COLO668 (cell line): ENCODE measurements around the gene BRD3OS.

Source experiments
- DNase-seq: peaks from one replicate; lab custom pipeline; 2025; ENCODE audit not compliant: unreplicated experiment; lab: John Stamatoyannopoulos, UW

Gene BRD3OS

DNA sequence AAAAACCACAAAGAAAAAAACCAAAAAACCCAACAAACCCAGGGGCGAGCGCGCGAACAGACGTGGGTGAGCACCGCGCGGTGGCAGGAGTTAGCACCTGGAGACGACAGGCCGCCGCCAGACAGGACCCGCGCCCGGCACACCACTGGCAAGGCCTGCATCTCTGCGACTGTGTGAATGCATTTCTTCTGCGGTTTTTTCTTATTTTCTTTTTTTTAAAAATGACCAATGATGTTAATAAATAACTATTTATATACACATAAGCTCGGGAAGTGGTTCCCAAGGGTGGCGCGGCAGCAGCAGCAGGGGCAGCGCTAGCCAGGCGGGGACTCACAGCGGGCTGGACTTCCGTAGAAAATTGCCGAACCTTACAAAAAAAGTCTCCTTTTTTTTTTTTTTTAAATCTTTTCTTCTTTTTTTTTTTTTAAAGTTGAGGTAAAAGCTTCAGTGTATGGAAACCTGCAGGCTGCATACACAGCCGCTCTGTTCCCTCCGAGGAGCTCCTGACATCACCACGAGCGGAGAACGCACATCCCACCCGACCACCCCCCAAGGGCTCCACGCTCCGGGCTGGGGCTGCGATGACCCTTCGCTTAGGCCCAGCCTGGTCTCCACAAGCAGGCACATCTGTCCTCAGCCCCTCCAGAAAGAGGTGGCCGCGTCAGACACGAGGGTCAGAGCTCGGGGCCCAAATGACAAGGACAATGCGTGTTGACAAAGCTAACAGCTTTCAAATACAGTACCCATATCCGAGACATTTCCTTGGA is 7.4 kb downstream of the BRD3OS start:
- DNase-seq: no peak

DNA sequence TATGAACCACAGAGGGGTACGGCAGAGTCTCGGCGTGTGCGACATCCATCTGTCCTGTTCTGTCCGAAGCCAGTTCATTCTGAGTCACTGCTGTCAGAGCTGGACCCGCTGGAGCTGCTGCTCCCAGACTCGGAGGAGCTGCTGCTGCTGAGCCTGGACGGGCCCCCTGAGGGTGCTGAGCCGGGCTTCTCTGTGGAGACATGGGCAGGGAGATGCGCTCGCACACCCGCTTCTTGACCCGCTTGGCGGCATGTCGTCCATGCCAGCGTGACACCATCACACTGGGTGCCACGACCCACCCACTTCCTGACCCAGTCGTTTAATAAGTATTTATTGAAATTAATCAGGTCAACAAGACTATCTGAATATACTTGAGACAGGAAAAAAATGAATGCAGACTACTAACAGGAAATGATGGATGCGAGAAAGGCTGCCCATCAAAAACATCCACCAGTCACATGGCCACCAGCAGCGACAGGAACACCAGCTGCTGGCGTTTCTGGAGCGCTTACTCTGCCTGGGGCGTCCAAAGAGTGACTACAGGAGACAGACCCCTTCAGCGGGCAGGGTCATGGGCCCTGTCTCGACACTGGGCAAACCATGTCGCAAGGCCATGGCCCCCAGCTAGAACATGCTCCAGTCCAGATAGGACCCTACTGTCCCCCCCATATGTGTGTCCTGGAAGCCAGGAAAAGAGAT is 8.4 kb downstream of the BRD3OS start:
- no peak for DNase-seq

- no peak for DNase-seq
These were observed 9.1 kb downstream of the BRD3OS start for GRCh38 chr9:134034215-134035040.

- no peak for DNase-seq
These were observed 10.1 kb downstream of the BRD3OS start for GRCh38 chr9:134035041-134036039.

DNA sequence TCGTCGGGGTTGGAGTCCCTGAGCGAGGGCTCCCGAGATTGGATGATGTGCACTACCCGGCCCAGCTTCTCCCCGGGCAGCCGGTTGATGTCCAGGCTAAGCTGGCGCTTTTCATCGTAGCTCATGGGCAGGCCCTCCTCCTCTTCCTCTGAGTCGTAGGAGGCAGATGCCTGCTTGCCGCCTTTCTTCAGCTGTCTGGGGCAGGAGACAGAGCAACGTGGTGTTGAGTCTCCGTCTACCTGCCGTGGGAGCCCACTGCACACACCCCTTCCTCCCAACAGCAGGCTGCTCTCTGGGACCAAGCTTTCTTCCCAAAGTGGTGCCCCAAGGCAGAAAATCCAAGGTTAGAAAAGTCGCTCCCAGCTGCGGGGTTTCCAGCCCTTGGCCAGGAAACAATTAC is 10.8 kb downstream of the BRD3OS start:
- DNase-seq: no peak

- DNase-seq: no peak
These were observed 12.4 kb downstream of the BRD3OS start for GRCh38 chr9:134037641-134038040.

DNA sequence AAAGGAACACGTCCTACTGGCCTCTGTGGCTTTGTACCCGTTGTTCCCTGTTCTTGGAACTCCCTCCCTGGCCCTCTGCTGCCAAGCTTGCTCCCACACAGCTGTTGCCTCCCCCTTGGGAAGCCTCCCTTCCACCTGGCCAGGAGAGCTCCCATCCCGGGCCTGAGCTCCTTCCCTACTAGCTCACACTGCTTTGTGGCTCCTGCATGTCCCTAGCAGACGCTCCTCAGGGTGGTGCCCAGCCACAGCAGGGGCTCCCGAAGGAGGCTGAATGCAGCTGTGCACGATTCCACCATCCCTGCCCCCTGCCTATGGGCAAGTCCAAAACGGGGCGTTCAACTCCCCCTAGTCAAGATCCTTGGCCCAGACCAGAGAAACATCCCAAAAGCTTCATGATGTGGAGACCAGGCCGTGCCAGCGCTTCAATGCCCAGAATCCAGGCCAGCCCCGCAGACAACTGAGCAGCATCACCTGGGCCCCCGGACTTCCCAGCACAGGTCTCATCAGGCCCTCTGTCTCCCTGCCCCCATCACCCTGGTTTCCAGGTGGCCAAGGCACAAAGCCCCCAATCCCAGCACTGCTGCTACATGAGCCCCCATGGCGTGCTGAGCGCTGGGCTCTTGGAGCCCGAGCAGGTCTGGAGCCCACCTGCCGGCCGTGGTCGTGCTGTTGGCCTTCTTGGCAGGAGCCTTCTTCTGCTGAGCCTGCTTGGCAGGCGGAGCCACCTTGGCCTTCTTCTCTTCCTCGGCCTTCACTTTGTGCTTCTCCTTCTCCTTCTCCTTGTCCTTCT is 14.3 kb downstream of the BRD3OS start:
- no peak for DNase-seq

- no peak for DNase-seq
These were observed 14.9 kb downstream of the BRD3OS start for GRCh38 chr9:134040176-134040565.

DNA sequence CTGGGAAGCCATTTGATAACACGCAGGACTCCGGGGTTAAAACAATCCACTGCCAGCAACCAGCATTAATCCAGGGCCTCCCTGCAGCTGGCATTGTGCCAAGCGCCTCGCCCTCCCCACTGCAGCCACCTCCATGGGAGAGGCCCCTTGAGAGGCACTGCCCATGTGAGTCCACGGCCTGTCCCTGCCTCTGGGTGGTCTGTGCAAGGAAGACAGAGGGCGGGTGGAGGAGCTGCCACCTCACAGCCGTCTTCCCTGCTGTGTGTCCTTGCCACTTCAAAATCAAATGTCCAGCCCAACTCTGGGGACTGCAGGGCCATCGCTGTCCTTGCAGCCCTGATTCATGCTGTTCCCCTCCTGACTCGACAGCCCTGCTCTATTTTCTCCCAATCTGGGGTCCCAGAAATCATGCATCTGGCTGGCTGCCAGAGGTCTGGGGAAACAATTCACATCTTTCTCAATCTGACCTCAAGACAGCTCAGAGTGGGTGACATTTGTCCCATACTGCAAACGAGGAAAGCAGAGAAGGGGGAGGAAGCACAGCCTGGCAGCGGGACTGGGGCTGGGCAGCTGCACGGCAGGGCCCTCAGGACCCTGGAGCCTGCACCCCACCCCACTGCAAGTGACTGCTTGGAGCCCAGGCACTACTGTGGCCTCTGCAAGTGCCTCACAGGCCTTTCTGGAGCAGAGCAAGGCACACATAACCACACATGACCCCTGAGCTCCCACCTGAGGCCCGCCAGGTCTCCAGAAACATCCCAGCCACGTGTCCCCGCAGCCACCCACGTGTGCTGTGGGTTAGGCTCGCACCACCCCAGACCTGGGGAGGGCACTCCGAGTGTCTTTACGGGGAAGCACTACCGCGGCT is 15.7 kb downstream of the BRD3OS start:
- DNase-seq: peak; percentile 2

- no peak for DNase-seq
These were observed 16.3 kb downstream of the BRD3OS start for GRCh38 chr9:134041649-134041962.

GRCh38 chr9:134043531-134043988 is 18.3 kb downstream of the BRD3OS start:
- no peak for DNase-seq

DNA sequence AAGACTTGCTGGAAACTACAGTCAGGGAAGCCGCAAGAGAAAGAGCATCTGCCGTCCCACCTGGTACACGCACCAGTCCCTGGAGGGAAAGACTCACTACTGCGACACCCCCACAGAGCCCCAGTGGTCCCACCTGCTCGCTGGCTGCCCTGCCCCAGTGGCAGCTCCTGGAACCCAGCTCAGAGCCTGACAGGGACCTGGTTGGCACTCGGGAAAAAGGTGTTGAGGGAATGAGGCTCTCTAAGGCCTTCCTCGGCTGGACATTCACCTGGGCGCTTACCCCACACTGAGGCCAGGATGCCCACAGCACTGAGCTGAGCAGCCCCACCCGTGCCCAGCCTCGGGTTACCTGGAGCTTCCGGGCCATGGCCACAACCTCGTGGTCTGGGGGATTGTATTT is 19.7 kb downstream of the BRD3OS start:
- DNase-seq: no peak

DNA sequence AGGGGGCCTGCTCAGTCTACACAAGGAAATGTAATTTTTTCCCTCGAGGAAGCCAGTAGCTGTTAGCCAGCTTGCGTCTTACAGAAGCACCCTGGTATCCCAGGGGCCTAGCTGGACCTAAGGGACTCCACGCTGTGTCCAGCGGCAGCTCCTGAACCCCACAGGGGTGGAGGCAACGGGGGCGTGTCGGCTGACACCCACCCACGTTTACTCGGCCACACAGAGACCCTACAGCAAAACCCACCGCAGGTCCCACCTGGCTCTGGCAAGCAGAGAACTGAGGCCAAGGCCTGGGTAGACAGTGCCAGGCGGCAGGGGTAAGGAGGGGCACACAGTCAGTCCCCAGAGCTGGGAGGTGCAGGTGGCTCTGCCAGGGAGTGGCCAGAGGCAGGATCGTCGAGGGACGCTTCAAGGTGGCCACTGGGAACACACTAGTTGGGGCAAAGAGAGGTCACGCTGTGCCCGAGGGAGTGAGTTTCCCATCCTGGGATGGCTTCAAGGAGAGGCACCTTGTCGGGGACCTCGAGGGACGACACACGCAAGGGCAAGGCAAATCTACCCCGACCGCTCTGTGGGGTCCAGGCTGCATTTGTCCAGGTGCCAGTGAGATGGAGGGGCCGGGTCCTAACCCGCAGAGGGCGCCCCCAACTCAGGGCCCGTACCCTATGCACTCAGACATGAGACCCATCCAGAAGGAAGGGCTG is 20.7 kb downstream of the BRD3OS start:
- DNase-seq: no peak

DNA sequence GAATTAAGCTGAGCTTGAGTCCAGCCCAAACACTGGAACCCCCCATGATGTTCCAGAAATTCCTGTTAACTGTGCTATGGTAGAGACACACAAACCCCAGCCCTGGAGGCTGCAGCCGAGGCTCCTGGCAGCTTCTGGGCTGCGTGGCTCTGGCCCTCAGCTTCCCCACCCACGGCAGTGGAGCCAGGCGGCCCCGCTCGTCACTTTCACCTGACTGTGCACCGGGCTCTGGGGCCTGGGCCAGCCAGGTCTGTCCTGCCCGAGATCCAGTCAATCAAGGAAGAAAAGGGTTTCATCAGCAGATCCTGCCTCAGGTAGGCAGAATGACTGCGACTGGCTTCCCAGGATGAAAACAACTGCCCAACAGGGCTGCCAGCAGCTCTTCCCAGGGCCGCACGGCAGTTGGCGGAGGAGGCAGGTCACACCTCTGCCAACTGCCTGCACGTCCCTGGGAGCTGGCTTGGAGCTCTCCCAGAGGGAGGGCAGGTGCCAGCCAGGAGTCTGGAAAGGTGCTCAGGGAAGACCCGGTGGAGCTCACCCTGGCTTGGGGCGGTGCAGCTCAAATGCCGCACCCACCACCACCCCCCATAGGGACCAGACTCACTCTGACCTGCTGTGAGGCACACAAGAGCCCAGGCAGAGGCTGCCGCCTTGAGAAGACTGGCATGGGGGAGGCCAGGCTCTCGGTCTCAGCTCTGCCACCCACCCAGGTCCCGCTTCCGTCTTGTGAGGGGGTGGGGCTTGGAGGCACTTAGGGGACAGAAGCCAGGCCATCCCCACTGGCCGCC is 21.8 kb downstream of the BRD3OS start:
- DNase-seq: no peak

DNA sequence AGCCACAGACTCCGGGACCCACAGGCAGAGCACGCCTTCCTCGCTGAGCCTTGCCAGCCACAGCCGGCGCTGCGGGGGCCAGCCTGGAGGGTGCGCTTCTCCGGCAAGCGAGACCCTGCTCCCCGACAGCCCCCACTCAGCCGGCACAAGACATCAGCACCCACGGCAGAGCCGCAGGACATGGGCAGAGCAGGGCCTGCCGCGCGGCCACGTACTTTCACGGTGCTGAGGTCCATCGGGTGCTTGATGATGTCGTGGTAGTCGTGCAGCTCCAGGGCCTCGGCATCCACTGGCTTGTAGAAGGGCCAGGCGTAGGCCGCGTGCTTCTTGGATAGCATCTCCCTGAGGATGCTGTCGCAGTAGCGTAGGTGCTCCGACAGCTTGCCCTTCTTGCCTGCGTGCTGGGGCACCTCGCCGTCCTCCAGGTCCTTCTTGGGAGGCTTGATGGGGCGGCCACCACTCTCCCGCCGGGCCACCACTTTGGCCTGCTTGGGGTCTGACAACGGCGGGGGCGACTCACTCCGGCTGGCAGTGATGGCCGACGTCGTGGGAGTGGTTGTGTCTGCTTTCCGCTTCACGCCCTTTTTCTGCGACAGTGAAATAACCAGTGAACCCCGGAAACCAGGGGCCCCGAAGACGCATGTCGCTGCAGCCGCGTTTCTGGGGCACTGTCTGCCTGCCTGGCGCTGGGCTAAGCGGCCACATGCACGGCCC is 22.7 kb downstream of the BRD3OS start:
- no peak for DNase-seq

DNA sequence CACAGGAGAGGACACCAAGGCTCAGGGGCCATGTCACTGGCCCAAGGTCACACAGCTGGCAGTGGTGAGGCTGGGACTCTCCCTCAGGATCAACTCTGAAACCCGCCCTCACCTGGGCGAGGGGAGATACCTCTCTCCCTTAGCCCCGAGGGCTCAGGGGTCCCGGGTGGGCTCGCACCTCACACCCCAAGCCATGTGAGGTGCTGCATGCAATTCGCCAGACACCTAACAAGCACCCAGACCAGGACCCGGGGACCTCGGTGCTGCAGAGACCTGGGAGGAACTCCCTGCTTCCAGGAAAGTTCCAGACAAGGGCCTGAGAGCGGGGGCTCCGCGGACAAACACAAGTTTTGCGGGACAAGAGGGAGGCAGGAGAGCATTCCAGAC is 23.3 kb downstream of the BRD3OS start:
- DNase-seq: no peak

GRCh38 chr9:134049236-134049635 is 24.0 kb downstream of the BRD3OS start:
- DNase-seq: no peak
